HL-60 (cell line): ENCODE data around the gene PANX1.

Experiments
- DNase-seq, 2 experiments: peaks; one replicate each; pipeline ENCODE4 v3.0.0-alpha.2; 2010 to 2020; ENCODE audit warnings: low read depth in 1 of 2, low spot score in 1 of 2
- H3K27ac ChIP-seq: fragments of 250-450 bp; sonication (Bioruptor Pico); replicated peaks from 2 replicates; pipeline ENCODE4 v1.5.1; 2020; ENCODE audit warnings: mild to moderate bottlenecking, moderate library complexity
- H3K27me3 ChIP-seq: fragments of 250-450 bp; sonication (Bioruptor Pico); 2 replicates; pipeline ENCODE4 v1.5.1; 2021; ENCODE audit warnings: mild to moderate bottlenecking, moderate library complexity; ENCODE audit not compliant: insufficient read depth, poor library complexity, severe bottlenecking
- H3K4me3 ChIP-seq: replicated peaks from 2 replicates; pipeline ENCODE4 v1.5.1; 2011; ENCODE audit warnings: mild to moderate bottlenecking, control low read depth, low read length; ENCODE audit not compliant: insufficient read depth
- GABPA ChIP-seq: IDR thresholded peaks from 2 replicates; pipeline ENCODE4 v1.6.1; 2012; ENCODE audit warnings: low read depth
- POLR2AphosphoS5 ChIP-seq: IDR thresholded peaks from 2 replicates; pipeline ENCODE4 v1.6.1; 2012; ENCODE audit warnings: low read depth
- REST ChIP-seq: IDR thresholded peaks from 2 replicates; pipeline ENCODE4 v1.6.1; 2012; ENCODE audit warnings: low read depth; ENCODE audit not compliant: insufficient replicate concordance
- SPI1 ChIP-seq: IDR thresholded peaks from 2 replicates; pipeline ENCODE4 v1.6.1; 2012; ENCODE audit warnings: low read depth, mild to moderate bottlenecking, borderline replicate concordance
- TF ChIP-seq, protein P1 (sequence below): IDR thresholded peaks from one replicate; pipeline ENCODE4 v1.5.1; 2011; ENCODE audit warnings: low read length, control low read depth, inconsistent platforms; ENCODE audit not compliant: insufficient read depth

The PANX1 gene

GRCh38 chr11:94171693-94172440, 43.2 kb downstream of the PANX1 start:
- no peak for TF ChIP-seq SPI1
- TF ChIP-seq, protein P1, sequence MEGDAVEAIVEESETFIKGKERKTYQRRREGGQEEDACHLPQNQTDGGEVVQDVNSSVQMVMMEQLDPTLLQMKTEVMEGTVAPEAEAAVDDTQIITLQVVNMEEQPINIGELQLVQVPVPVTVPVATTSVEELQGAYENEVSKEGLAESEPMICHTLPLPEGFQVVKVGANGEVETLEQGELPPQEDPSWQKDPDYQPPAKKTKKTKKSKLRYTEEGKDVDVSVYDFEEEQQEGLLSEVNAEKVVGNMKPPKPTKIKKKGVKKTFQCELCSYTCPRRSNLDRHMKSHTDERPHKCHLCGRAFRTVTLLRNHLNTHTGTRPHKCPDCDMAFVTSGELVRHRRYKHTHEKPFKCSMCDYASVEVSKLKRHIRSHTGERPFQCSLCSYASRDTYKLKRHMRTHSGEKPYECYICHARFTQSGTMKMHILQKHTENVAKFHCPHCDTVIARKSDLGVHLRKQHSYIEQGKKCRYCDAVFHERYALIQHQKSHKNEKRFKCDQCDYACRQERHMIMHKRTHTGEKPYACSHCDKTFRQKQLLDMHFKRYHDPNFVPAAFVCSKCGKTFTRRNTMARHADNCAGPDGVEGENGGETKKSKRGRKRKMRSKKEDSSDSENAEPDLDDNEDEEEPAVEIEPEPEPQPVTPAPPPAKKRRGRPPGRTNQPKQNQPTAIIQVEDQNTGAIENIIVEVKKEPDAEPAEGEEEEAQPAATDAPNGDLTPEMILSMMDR = peak; percentile 47

GRCh38 chr11:94175535-94175934, 46.9 kb downstream of the PANX1 start:
- H3K27ac ChIP-seq = no peak overlapping the region
- DNase-seq = no peak
- TF ChIP-seq, protein P1 = no peak
- TF ChIP-seq REST (no peak), SPI1 (no peak), POLR2AphosphoS5 (no peak), GABPA (no peak)
- H3K27me3 ChIP-seq = no peaks in the 10 kb centered on the region
- no peak overlapping the region for H3K4me3 ChIP-seq

More at GRCh38 chr11:94171693-94172440, 43.2 kb downstream of the PANX1 start:
- peak in 1 of 2 experiments; percentile 46 for DNase-seq
- Histone ChIP-seq H3K27me3 (no peaks in the 10 kb centered on the region), H3K4me3 (no peak overlapping the region), H3K27ac (no peak overlapping the region)

DNA sequence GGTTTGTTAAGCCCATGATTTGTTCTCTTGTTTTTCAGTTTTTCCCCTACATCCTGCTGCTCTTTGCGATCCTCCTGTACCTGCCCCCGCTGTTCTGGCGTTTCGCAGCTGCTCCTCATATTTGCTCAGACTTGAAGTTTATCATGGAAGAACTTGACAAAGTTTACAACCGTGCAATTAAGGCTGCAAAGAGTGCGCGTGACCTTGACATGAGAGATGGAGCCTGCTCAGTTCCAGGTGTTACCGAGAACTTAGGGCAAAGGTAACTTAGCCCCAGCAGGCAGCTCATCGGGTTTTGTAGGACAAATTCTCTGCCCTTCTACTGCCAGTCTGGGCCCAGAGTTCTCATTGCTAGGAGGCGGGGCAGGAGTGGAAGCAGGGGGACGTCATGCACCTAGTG, 49.7 kb downstream of the PANX1 start:
- TF ChIP-seq REST (no peak), SPI1 (no peak), GABPA (no peak), POLR2AphosphoS5 (no peak)
- TF ChIP-seq, protein P1 = no peak

GRCh38 chr11:94179696-94180095, 51.1 kb downstream of the PANX1 start:
- no peak overlapping the region for H3K4me3 ChIP-seq
- no peak overlapping the region for H3K27ac ChIP-seq
- no peak for DNase-seq
- TF ChIP-seq SPI1 (no peak), POLR2AphosphoS5 (no peak), REST (no peak), GABPA (no peak)
- TF ChIP-seq, protein P1 = no peak
- H3K27me3 ChIP-seq = no peaks in the 10 kb centered on the region

More for the DNA sequence above, 49.7 kb downstream of the PANX1 start:
- H3K4me3 ChIP-seq = no peak overlapping the region
- no peaks in the 10 kb centered on the region for H3K27me3 ChIP-seq
- DNase-seq = no peak
- H3K27ac ChIP-seq = no peak overlapping the region
